Measurements from ENCODE around the gene KLK10.

The KLK10 gene

DNA sequence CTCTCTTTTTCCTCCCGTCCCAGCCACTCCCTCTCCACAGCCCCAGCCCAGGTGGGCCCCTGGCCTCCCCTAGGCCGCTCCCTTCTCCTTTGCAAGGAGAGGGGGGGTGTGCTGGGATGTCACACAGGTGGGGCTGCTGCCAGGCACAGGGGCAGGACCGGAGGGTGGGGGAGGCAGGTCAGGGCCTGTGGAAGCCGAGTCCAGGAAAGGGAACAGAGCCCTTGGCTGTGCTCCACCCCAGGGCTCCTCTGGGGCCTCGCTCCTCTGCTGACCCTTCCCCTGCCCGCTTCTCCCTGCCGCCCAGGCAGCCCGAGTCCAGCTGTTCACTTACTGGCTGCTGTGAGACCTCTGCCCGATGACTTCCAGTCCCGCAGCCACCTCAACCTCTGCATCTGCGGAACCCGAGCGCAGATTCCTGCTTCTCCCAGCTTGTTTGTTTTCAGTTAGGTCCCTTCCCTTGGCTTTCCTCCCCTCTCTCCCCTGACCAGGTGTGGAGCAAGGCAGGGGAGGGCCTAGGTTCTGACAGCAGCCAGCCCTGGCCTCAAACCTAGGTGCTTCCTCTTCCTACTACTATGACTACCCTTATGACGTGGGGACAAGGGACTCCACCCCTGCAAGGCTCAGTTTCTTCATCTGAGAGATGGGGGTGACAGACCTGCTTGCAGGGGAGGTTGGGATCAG is 7.8 kb upstream of the KLK10 start:
- H4K20me1 ChIP-seq (ENCODE audit: insufficient read depth, low read length): no peaks in the 10 kb centered on the region
- H3K9me3 ChIP-seq (ENCODE audit: insufficient read depth, low read length, severe bottlenecking): no peaks in the 10 kb centered on the region
- no peaks in the 10 kb centered on the region for H3K4me1 ChIP-seq (ENCODE audit: insufficient read depth, low read length)
- ATAC-seq (ENCODE audit: insufficient read depth, low read depth) (no peak), DNase-seq (no peak)
- no peaks in the 10 kb centered on the region for H3K79me2 ChIP-seq (ENCODE audit: insufficient read depth, low read length)
- no peak overlapping the region for H3K4me3 ChIP-seq (ENCODE audit: low read depth in 1 of 2, low read length in 2 of 2)
- no peak overlapping the region for H3K4me2 ChIP-seq (ENCODE audit: insufficient read depth, low read length)
- no peaks in the 10 kb centered on the region for H3K36me3 ChIP-seq (ENCODE audit: insufficient read depth, low read length)
- H3K27me3 ChIP-seq (ENCODE audit: insufficient read depth, low read length, poor library complexity): peaks cover 10% of the 10 kb centered on the region
- H3K27ac ChIP-seq (ENCODE audit: low read length): no peak overlapping the region
- H2AFZ ChIP-seq (ENCODE audit: low read depth, low read length): no peak overlapping the region
- H3K9ac ChIP-seq (ENCODE audit: low read depth, low read length): no peak overlapping the region
- TF ChIP-seq, protein P1, sequence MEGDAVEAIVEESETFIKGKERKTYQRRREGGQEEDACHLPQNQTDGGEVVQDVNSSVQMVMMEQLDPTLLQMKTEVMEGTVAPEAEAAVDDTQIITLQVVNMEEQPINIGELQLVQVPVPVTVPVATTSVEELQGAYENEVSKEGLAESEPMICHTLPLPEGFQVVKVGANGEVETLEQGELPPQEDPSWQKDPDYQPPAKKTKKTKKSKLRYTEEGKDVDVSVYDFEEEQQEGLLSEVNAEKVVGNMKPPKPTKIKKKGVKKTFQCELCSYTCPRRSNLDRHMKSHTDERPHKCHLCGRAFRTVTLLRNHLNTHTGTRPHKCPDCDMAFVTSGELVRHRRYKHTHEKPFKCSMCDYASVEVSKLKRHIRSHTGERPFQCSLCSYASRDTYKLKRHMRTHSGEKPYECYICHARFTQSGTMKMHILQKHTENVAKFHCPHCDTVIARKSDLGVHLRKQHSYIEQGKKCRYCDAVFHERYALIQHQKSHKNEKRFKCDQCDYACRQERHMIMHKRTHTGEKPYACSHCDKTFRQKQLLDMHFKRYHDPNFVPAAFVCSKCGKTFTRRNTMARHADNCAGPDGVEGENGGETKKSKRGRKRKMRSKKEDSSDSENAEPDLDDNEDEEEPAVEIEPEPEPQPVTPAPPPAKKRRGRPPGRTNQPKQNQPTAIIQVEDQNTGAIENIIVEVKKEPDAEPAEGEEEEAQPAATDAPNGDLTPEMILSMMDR (IDR thresholded peaks at IDR 0.05; ENCODE audit: borderline replicate concordance, extremely low read depth, low read length, poor library complexity, severe bottlenecking): no peak

DNA sequence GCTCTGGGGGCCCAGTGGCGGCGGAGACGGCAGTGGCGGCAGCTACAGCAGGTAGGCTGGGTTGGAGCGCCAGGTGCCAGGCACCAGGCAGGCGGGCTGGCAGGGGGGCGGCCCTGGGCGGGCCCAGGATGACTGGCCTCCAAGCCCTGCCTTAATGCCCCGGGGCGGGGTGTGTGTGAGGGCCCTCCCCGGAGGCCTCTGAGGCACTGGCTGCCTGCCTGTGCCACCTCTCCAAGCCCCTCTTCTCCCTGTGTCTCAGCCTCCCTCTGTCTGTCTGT is 7.0 kb upstream of the KLK10 start, which contains the start of gene KLK11:
KLK11 (minus strand) TSS at position 63 of the 278 bp plus-strand sequence. CDS start 985 bp downstream, outside the sequence.
- H3K4me3 ChIP-seq (ENCODE audit: low read depth in 1 of 2, low read length in 2 of 2): no peak within 1 kb of the TSS
- no peak within 1 kb of the TSS for H2AFZ ChIP-seq (ENCODE audit: low read depth, low read length)
- no peaks in the 10 kb centered on the region for H3K36me3 ChIP-seq (ENCODE audit: insufficient read depth, low read length)
- no peak within 1 kb of the TSS for H3K27ac ChIP-seq (ENCODE audit: low read length)
- TF ChIP-seq, protein P1 (IDR thresholded peaks at IDR 0.05; ENCODE audit: borderline replicate concordance, extremely low read depth, low read length, poor library complexity, severe bottlenecking): no peak
- TF ChIP-seq EZH2 (IDR thresholded peaks at IDR 0.05; ENCODE audit: borderline replicate concordance, low read depth, low read length, severe bottlenecking): no peak
- H3K79me2 ChIP-seq (ENCODE audit: insufficient read depth, low read length): no peaks in the 10 kb centered on the region
- H3K27me3 ChIP-seq (ENCODE audit: insufficient read depth, low read length, poor library complexity): peaks cover 10% of the 10 kb centered on the region
- H3K4me1 ChIP-seq (ENCODE audit: insufficient read depth, low read length): no peaks in the 10 kb centered on the region
- H3K9ac ChIP-seq (ENCODE audit: low read depth, low read length): no peak within 1 kb of the TSS
- ATAC-seq (ENCODE audit: insufficient read depth, low read depth) (no peak), DNase-seq (no peak)
- H4K20me1 ChIP-seq (ENCODE audit: insufficient read depth, low read length): no peaks in the 10 kb centered on the region
- no peak within 1 kb of the TSS for H3K4me2 ChIP-seq (ENCODE audit: insufficient read depth, low read length)
- no peaks in the 10 kb centered on the region for H3K9me3 ChIP-seq (ENCODE audit: insufficient read depth, low read length, severe bottlenecking)

DNA sequence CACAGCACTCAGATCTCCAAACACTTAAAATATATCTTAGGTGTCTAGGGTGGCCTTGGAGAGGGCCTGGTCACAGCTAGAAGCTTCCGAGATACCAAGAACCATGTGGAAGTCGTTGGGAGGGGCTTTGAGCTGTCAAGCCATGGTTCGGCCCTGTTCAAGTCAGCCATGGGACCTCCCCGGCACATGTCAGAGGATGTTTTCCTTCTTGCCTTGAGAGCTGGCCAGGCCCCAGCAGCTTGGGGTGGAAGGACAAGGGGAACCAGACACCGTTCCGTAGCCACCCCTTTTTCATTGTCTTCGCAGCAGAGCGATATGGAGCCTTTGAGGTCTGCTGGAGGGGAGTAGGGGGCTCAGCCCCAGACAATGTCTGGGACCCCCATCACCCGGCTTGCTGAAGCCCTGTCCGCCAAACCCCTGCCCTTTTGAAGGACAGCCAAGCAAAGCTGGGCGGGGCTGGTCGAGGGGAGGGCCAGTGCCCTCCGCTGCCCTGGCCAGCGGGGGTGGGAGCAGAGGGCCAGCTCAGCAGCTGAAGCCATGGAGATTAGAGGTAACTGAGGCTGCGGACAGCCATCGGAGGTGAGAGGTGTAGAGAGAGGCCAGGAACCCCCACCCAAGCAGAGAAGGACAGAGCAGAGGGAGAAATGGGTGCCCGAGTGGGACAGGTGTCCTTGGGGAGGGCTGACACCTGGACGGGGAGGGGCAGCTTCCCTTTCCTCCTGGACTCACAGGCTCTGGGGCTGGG is 6.5 kb upstream of the KLK10 start:
- Histone ChIP-seq H3K9me3 (ENCODE audit: insufficient read depth, low read length, severe bottlenecking) (no peaks in the 10 kb centered on the region), H2AFZ (ENCODE audit: low read depth, low read length) (no peak overlapping the region), H4K20me1 (ENCODE audit: insufficient read depth, low read length) (no peaks in the 10 kb centered on the region), H3K79me2 (ENCODE audit: insufficient read depth, low read length) (no peaks in the 10 kb centered on the region), H3K4me2 (ENCODE audit: insufficient read depth, low read length) (no peak overlapping the region), H3K27me3 (ENCODE audit: insufficient read depth, low read length, poor library complexity) (peaks cover 10% of the 10 kb centered on the region), H3K9ac (ENCODE audit: low read depth, low read length) (no peak overlapping the region), H3K36me3 (ENCODE audit: insufficient read depth, low read length) (no peaks in the 10 kb centered on the region), H3K27ac (ENCODE audit: low read length) (no peak overlapping the region), H3K4me1 (ENCODE audit: insufficient read depth, low read length) (no peaks in the 10 kb centered on the region), H3K4me3 (ENCODE audit: low read depth in 1 of 2, low read length in 2 of 2) (no peak overlapping the region)
- no peak for DNase-seq
- TF ChIP-seq, protein P1 (IDR thresholded peaks at IDR 0.05; ENCODE audit: borderline replicate concordance, extremely low read depth, low read length, poor library complexity, severe bottlenecking): no peak
- no peak for TF ChIP-seq EZH2 (IDR thresholded peaks at IDR 0.05; ENCODE audit: borderline replicate concordance, low read depth, low read length, severe bottlenecking)
- no peak for ATAC-seq (ENCODE audit: insufficient read depth, low read depth)
